A549 (cell line): ENCODE results near the gene ANKS6. TPM values are rescaled to one million over a fixed set of nuclear protein-coding genes. Genes with fewer than 3 reads are reported as not detected.

Experiments used
- ATAC-seq, 2 experiments: fragments of 200-7000 bp in 1 of 2; fragments of >200 bp in 1 of 2; cut with Nextera tagmentation in 1 of 2; cut with Tn5 transposase in 1 of 2; 3 replicates each; pipeline versions ENCODE4 v1.8.0 to v1.9.1; 2018 to 2020; ENCODE audit warnings: mild to moderate bottlenecking in 1 of 2, moderate library complexity in 1 of 2
- CTCF ChIA-PET: fragments of 300-600 bp; sonication (Branson Sonifier 250); formaldehyde crosslinking; extraction: SDS; loops from one replicate; lab custom pipeline; 2021; ENCODE audit warnings: antibody characterized with exemption, inconsistent platforms; lab: Yijun Ruan, JAX
- POLR2A ChIA-PET: fragments of 350-600 bp; formaldehyde crosslinking; extraction: SDS; loops from one replicate; lab custom pipeline; 2021; ENCODE audit warnings: antibody characterized with exemption, inconsistent platforms; lab: Yijun Ruan, JAX
- DNase-seq, 2 experiments: peaks; one replicate each; pipeline versions ENCODE4 v3.0.0 to v3.0.0-alpha.2; 2011 to 2016; ENCODE audit warnings: low read depth in 1 of 2, low spot score in 1 of 2
- FAIRE-seq: peaks from 2 replicates; lab custom pipeline; 2011; peaks lifted over from hg19 to GRCh38; lab: Jason Lieb, UNC
- H3K27ac ChIP-seq, 2 experiments: fragments of >200 bp; sonication (Bioruptor Twin); formaldehyde crosslinking; 3 replicates each; pipeline ENCODE4 v1.5.1; 2016 to 2017
- H3K4me1 ChIP-seq: fragments of >200 bp; sonication (Bioruptor Twin); formaldehyde crosslinking; 3 replicates; pipeline ENCODE4 v1.6.1; 2016
- H3K4me2 ChIP-seq: fragments of >200 bp; sonication (Bioruptor Twin); formaldehyde crosslinking; 3 replicates; pipeline ENCODE4 v1.6.1; 2016
- H3K4me3 ChIP-seq: fragments of >200 bp; sonication (Bioruptor Twin); formaldehyde crosslinking; 3 replicates; pipeline ENCODE4 v1.5.1; 2016
- H3K9me3 ChIP-seq: fragments of >200 bp; sonication (Bioruptor Twin); formaldehyde crosslinking; 3 replicates; pipeline ENCODE4 v1.6.1; 2016
- CBX2 ChIP-seq: fragments of 200-600 bp; sonication (generic); IDR thresholded peaks from 2 replicates; pipeline ENCODE4 v1.6.1; 2016; ENCODE audit warnings: low read depth, mild to moderate bottlenecking, borderline replicate concordance
- CEBPB ChIP-seq, 2 experiments: fragments of >200 bp in 1 of 2; sonication (Bioruptor Twin) in 1 of 2; formaldehyde crosslinking in 1 of 2; IDR thresholded peaks; 2 replicates each; pipeline ENCODE4 v1.6.1; 2012 to 2016
- CHD2 ChIP-seq: fragments of 150-350 bp; IDR thresholded peaks from 2 replicates; pipeline ENCODE4 v1.6.1; 2014; ENCODE audit warnings: low read length; ENCODE audit not compliant: partially characterized antibody
- E2F6 ChIP-seq: IDR thresholded peaks from 2 replicates; pipeline ENCODE4 v1.6.1; 2012; ENCODE audit warnings: low read depth, borderline replicate concordance
- EHF ChIP-seq: fragments of 250-450 bp; sonication (Bioruptor Pico); IDR thresholded peaks from 2 replicates; pipeline ENCODE4 v1.5.0; 2020; ENCODE audit warnings: mild to moderate bottlenecking
- EHMT2 ChIP-seq: fragments of 200-600 bp; sonication (generic); IDR thresholded peaks from 2 replicates; pipeline ENCODE4 v1.6.1; 2016; ENCODE audit warnings: antibody characterized with exemption, low read depth, mild to moderate bottlenecking, moderate library complexity
- EP300 ChIP-seq, 2 experiments: fragments of >200 bp; sonication (Bioruptor Twin); formaldehyde crosslinking; IDR thresholded peaks; 2 replicates in 1 of 2; 3 replicates in 1 of 2; pipeline ENCODE4 v1.6.1; 2016 to 2017
- FOSB ChIP-seq: fragments of 250-450 bp; sonication (Bioruptor Pico); IDR thresholded peaks from 2 replicates; pipeline ENCODE4 v1.5.0; 2020; ENCODE audit warnings: mild to moderate bottlenecking, moderate library complexity
- HES2 ChIP-seq: fragments of >200 bp; sonication (Bioruptor Twin); formaldehyde crosslinking; IDR thresholded peaks from 2 replicates; pipeline ENCODE4 v1.6.1; 2016
- HMGXB4 ChIP-seq: fragments of 250-450 bp; sonication (Bioruptor Pico); IDR thresholded peaks from 2 replicates; pipeline ENCODE4 v1.5.0; 2021; ENCODE audit warnings: mild to moderate bottlenecking, moderate library complexity, borderline replicate concordance
- HOXB5 ChIP-seq: fragments of 250-450 bp; sonication (Bioruptor Pico); IDR thresholded peaks from 2 replicates; pipeline ENCODE4 v1.5.0; 2020; ENCODE audit warnings: mild to moderate bottlenecking, moderate library complexity
- JUN ChIP-seq, 2 experiments: fragments of >200 bp; sonication (Bioruptor Twin); formaldehyde crosslinking; IDR thresholded peaks; 2 replicates in 1 of 2; 3 replicates in 1 of 2; pipeline ENCODE4 v1.6.1; 2016 to 2017
- MAZ ChIP-seq: fragments of 150-350 bp; IDR thresholded peaks from 2 replicates; pipeline ENCODE4 v1.6.1; 2014; ENCODE audit warnings: antibody characterized with exemption, low read depth, low read length, borderline replicate concordance
- MYC ChIP-seq: IDR thresholded peaks from 2 replicates; pipeline ENCODE4 v1.6.1; 2012; ENCODE audit warnings: mild to moderate bottlenecking, inconsistent platforms, low read length, improper control_type of control experiment, borderline replicate concordance
- NPAS2 ChIP-seq: fragments of 250-450 bp; sonication (Bioruptor Pico); IDR thresholded peaks from 2 replicates; pipeline ENCODE4 v1.8.0; 2022; ENCODE audit warnings: mild to moderate bottlenecking, moderate library complexity, borderline replicate concordance
- POLR2A ChIP-seq: IDR thresholded peaks from 2 replicates; pipeline ENCODE4 v1.6.1; 2012; ENCODE audit warnings: mild to moderate bottlenecking, low read length
- POLR2AphosphoS2 ChIP-seq: conservative IDR thresholded peaks from 2 replicates; pipeline ENCODE4 v1.6.1; 2012; ENCODE audit warnings: low read length, improper control_type of control experiment, inconsistent platforms
- RFX5 ChIP-seq: fragments of 450-650 bp; IDR thresholded peaks from 2 replicates; pipeline ENCODE4 v1.7.1; 2014; ENCODE audit warnings: antibody characterized with exemption, mild to moderate bottlenecking, moderate library complexity
- SMC3 ChIP-seq: fragments of >200 bp; sonication (Bioruptor Twin); formaldehyde crosslinking; IDR thresholded peaks from 3 replicates; pipeline ENCODE4 v1.6.1; 2018; ENCODE audit warnings: inconsistent platforms
- USF2 ChIP-seq: fragments of 450-650 bp; IDR thresholded peaks from 2 replicates; pipeline ENCODE4 v1.6.1; 2014; ENCODE audit warnings: antibody characterized with exemption
- ZC3H11A ChIP-seq: fragments of 450-650 bp; IDR thresholded peaks from 2 replicates; pipeline ENCODE4 v1.6.1; 2014; ENCODE audit warnings: antibody characterized with exemption, mild to moderate bottlenecking
- ZNF302 ChIP-seq: fragments of 250-450 bp; sonication (Bioruptor Pico); IDR thresholded peaks from 2 replicates; pipeline ENCODE4 v1.9.0; 2021; ENCODE audit warnings: inconsistent platforms, mild to moderate bottlenecking, moderate library complexity
- ZSCAN20 ChIP-seq: fragments of 250-450 bp; sonication (Bioruptor Pico); IDR thresholded peaks from 2 replicates; pipeline ENCODE4 v1.8.0; 2022; ENCODE audit warnings: mild to moderate bottlenecking, moderate library complexity
- WGBS: methylation state at CpG from one replicate; pipeline ENCODE4 v1.1.6; 2017; ENCODE audit errors: missing lambda C conversion rate; 5-methylcytosine and 5-hydroxymethylcytosine counted together
- polyA plus RNA-seq, 4 experiments: library from polyadenylated mRNA; depleted of rRNA in 3 of 4; stranded (reverse); fragments of >200 nt; fragmentation: RNase III in 1 of 4; extraction: RNeasy Plus Mini Kit Qiagen cat#74134 plus additional on column Dnase treatment in 1 of 4; gene quantifications; 2 replicates in 3 of 4; 3 replicates in 1 of 4; pipeline ENCODE4 v1.2.3, GENCODE V29; 2011 to 2017
- TF ChIP-seq, protein P1 (sequence below): fragments of 200-600 bp; sonication (generic); IDR thresholded peaks from 2 replicates; pipeline ENCODE4 v1.6.1; 2016; ENCODE audit warnings: antibody characterized with exemption, mild to moderate bottlenecking, moderate library complexity
- TF ChIP-seq, protein P2 (sequence below): IDR thresholded peaks from 2 replicates; pipeline ENCODE4 v1.6.1; 2012

Gene ANKS6
- polyA plus RNA-seq, 2 of the 4 experiments (the other 2 are of a cell fraction): 14.7 to 15.2 TPM

- TF ChIP-seq EHF (CRISPR knock-in tag) (no peak), EHMT2 (no peak), SMC3 (no peak), POLR2A (no peak), RFX5 (no peak), CHD2 (no peak), MAZ (no peak), EP300 (IDR thresholded peaks at IDR 0.05) (no peak), NPAS2 (CRISPR knock-in tag) (no peak)
Observed at GRCh38 chr9:98786750-98787510, 9.4 kb downstream of the ANKS6 start (continued).

DNA sequence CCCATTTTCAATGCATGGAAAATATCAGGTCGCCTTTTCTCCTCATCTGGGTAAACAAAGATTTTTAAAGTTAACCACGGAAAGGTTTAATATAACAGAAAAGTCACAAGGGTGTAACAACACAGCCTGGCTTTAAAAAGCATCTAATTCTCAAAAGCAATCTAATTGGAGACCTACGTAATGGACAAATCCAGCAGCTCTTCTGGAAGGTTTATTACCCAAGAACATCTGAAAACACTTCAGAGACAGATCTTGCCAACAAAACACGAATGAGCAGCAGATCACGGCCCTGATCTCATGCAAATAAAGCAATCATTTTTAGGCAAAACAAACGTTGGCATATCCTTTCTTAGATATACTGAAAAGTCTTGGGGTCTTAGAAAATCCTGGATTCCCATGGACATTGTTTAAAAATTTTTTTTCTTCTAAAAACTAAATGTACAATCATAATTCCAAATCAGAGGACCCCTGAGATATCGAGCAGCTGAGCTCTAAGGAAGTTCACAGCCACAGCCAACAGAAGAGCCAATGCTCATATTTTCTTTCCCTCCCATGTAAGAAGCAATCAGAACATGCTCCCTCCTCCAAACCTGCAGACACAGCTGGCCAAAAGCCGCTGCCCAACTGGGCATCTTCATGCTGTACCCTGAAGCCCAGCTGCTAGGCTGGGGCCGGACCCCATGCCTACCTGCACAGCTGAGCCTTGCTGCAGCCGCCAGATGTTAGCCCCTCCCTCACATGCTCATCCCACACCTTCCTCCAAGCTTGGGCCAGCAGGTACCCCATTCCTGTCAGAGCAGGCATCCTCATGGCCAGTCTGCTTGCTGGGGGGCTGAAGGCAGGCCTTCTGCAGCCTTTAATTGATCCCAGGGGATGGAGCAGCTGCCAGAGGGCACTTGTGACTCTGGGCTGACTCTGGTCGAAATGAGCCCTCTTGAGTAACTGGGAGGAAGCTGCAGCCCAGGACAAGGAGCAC lies 11.2 kb downstream of the ANKS6 start:
- FAIRE-seq (no peak), ATAC-seq (no peak), DNase-seq (no peak)
- Histone ChIP-seq H3K4me1 (peaks cover 15% of the 10 kb centered on the region), H3K4me2 (no peak overlapping the region), H3K4me3 (no peak overlapping the region), H3K9me3 (no peaks in the 10 kb centered on the region), H3K27ac (no peak overlapping the region)
- TF ChIP-seq POLR2AphosphoS2 (no peak), HOXB5 (CRISPR knock-in tag) (no peak), JUN (IDR thresholded peaks at IDR 0.05) (no peak), HES2 (no peak), CBX2 (no peak), ZSCAN20 (no peak), HMGXB4 (CRISPR knock-in tag) (no peak), MYC (no peak), ZC3H11A (no peak), FOSB (CRISPR knock-in tag) (no peak), ZNF302 (CRISPR knock-in tag) (no peak), USF2 (no peak), E2F6 (no peak), MAZ (no peak), CEBPB (IDR thresholded peaks at IDR 0.05) (no peak)
- TF ChIP-seq, protein P1, sequence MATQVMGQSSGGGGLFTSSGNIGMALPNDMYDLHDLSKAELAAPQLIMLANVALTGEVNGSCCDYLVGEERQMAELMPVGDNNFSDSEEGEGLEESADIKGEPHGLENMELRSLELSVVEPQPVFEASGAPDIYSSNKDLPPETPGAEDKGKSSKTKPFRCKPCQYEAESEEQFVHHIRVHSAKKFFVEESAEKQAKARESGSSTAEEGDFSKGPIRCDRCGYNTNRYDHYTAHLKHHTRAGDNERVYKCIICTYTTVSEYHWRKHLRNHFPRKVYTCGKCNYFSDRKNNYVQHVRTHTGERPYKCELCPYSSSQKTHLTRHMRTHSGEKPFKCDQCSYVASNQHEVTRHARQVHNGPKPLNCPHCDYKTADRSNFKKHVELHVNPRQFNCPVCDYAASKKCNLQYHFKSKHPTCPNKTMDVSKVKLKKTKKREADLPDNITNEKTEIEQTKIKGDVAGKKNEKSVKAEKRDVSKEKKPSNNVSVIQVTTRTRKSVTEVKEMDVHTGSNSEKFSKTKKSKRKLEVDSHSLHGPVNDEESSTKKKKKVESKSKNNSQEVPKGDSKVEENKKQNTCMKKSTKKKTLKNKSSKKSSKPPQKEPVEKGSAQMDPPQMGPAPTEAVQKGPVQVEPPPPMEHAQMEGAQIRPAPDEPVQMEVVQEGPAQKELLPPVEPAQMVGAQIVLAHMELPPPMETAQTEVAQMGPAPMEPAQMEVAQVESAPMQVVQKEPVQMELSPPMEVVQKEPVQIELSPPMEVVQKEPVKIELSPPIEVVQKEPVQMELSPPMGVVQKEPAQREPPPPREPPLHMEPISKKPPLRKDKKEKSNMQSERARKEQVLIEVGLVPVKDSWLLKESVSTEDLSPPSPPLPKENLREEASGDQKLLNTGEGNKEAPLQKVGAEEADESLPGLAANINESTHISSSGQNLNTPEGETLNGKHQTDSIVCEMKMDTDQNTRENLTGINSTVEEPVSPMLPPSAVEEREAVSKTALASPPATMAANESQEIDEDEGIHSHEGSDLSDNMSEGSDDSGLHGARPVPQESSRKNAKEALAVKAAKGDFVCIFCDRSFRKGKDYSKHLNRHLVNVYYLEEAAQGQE: no peak
- TF ChIP-seq, protein P2, sequence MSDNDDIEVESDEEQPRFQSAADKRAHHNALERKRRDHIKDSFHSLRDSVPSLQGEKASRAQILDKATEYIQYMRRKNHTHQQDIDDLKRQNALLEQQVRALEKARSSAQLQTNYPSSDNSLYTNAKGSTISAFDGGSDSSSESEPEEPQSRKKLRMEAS: no peak
- 79% methylated on average over 11 of the region's 11 CpGs for WGBS
- POLR2A ChIA-PET: no interaction called here
- CTCF ChIA-PET: interaction anchor here (0.7 to 10.9 kb wide), 3 partner anchors 6 to 579 kb away, joined by 3 to 146 read pairs (median 3); no protein-coding TSS in a partner anchor
